Esophagus squamous epithelium (tissue), 5 donors: ENCODE measurements around the gene SLC38A5. TPM values are rescaled to one million over a fixed set of nuclear protein-coding genes. Genes with fewer than 3 reads are reported as not detected.
A peak's percentile ranks its signal among the peaks of the same experiment; 100 is the strongest.

ENCODE experiments used
- DNase-seq: peaks from one replicate; lab custom pipeline; 2025; lab: John Stamatoyannopoulos, UW
- H3K27ac ChIP-seq, 4 donors: fragments of 200-600 bp; sonication (generic); one replicate each; pipeline ENCODE4 v1.5.1; 2016 to 2019; ENCODE audit warnings: mild to moderate bottlenecking in 1 of 4
- H3K27me3 ChIP-seq, 4 donors: fragments of 200-600 bp; sonication (generic); 1 replicate in 3 of 4; 2 replicates in 1 of 4; pipeline versions ENCODE4 v1.5.1 to v1.6.0; 2017 to 2021; ENCODE audit warnings: antibody characterized with exemption in 1 of 4
- H3K36me3 ChIP-seq, 3 donors: fragments of 200-600 bp; sonication (generic); one replicate each; pipeline ENCODE4 v1.5.1; 2016 to 2019
- H3K4me1 ChIP-seq, 3 donors: fragments of 200-600 bp; sonication (generic); one replicate each; pipeline ENCODE4 v1.5.1; 2017 to 2019
- H3K4me3 ChIP-seq, 4 donors: fragments of 200-600 bp; sonication (generic); 1 replicate in 3 of 4; 2 replicates in 1 of 4; pipeline ENCODE4 v1.5.1; 2016 to 2019; ENCODE audit warnings: mild to moderate bottlenecking in 2 of 4, moderate library complexity in 1 of 4
- H3K9me3 ChIP-seq, 3 donors: fragments of 200-600 bp; sonication (generic); one replicate each; pipeline ENCODE4 v1.5.1; 2016 to 2019
- POLR2A ChIP-seq, 4 donors: fragments of 450-650 bp; IDR thresholded peaks; one replicate each; pipeline ENCODE4 v1.6.1; 2017; ENCODE audit warnings: antibody characterized with exemption in 4 of 4, mild to moderate bottlenecking in 4 of 4, moderate library complexity in 3 of 4
- WGBS, 2 donors: methylation state at CpG; one replicate each; pipeline ENCODE4 v1.1.5; 2018; 5-methylcytosine and 5-hydroxymethylcytosine counted together
- intact Hi-C: fragments of 100-400 bp; cut with DNase I; formaldehyde crosslinking; loops from one replicate; pipeline ENCODE4 v1.15.0; 2022
- total RNA-seq, 4 donors: library from RNA; depleted of rRNA; stranded (reverse); fragments of >200 nt; gene quantifications; one replicate each; pipeline ENCODE4 v1.1.0, GENCODE V29; 2016
- TF ChIP-seq, protein P1 (sequence below), 6 experiments: fragments of 450-650 bp in 4 of 6; fragments of 200-600 bp in 2 of 6; sonication (generic) in 2 of 6; IDR thresholded peaks; one replicate each; pipeline ENCODE4 v1.5.1; 2016 to 2019; ENCODE audit warnings: antibody characterized with exemption in 6 of 6, mild to moderate bottlenecking in 4 of 6, moderate library complexity in 4 of 6
- donor health status: DM: yes; HTN: yes; CAD: no.

The SLC38A5 gene
- total RNA-seq, 4 donors from 2014 or later: 9.6 to 25.4 (median 24.7) TPM

DNA sequence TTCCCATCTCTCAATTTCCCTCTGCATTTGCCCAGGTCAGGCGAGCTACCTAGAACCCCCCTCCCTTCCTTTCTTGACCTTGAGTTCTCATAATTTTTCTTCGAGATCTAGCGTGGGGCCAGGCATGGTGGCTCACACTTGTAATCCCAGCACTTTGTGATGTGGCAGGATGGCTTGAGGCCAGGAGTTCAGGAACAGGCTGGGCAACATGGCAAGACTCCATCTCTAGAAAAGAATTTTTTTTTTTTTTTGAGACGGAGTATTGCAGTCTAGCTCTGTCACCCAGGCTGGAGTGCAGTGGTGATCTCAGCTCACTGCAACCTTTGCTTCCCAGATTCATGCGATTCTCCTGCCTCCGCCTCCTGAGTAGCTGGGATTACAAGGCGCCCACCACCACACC, 34.2 kb upstream of the SLC38A5 start:
- Histone ChIP-seq H3K27ac (no peak overlapping the region), H3K9me3 (no peaks in the 10 kb centered on the region), H3K27me3 (no peaks in the 10 kb centered on the region), H3K4me1 (peaks cover 0 to 10% (median 4%) of the 10 kb centered on the region in 3 donors), H3K4me3 (no peak overlapping the region), H3K36me3 (no peaks in the 10 kb centered on the region)
- 43 to 68% methylated on average over 2 to 7 of the region's 7 CpGs for WGBS, 2 donors
- intact Hi-C loops: no loop called here
- TF ChIP-seq, protein P1, sequence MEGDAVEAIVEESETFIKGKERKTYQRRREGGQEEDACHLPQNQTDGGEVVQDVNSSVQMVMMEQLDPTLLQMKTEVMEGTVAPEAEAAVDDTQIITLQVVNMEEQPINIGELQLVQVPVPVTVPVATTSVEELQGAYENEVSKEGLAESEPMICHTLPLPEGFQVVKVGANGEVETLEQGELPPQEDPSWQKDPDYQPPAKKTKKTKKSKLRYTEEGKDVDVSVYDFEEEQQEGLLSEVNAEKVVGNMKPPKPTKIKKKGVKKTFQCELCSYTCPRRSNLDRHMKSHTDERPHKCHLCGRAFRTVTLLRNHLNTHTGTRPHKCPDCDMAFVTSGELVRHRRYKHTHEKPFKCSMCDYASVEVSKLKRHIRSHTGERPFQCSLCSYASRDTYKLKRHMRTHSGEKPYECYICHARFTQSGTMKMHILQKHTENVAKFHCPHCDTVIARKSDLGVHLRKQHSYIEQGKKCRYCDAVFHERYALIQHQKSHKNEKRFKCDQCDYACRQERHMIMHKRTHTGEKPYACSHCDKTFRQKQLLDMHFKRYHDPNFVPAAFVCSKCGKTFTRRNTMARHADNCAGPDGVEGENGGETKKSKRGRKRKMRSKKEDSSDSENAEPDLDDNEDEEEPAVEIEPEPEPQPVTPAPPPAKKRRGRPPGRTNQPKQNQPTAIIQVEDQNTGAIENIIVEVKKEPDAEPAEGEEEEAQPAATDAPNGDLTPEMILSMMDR (IDR thresholded peaks at IDR 0.05): no peak
- TF ChIP-seq POLR2A (IDR thresholded peaks at IDR 0.05): no peak
- DNase-seq: no peak

DNA sequence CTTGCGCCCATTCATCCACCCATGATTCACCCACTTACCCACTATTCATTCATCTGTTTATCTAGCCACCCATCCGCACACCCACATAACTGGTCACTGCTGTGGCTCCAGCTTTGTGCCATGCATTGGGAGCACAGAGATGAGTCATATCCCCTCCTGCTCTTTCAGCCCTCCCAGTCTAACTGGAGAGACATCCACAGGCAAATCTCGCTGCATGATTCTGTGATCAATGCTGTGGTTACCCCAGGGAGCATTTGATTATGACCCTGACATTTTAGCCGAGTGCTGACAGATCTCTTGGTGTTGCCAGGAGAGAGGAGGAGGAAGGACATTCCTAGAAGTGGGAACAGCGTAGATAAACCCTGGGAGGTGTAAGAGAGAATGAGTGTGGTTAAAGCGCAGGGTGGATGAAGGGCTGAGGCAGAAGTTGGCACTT, 28.3 kb upstream of the SLC38A5 start:
- H3K4me1 ChIP-seq: no peaks in the 10 kb centered on the region
- intact Hi-C loops: no loop called here
- no peaks in the 10 kb centered on the region for H3K27me3 ChIP-seq
- H3K9me3 ChIP-seq: no peaks in the 10 kb centered on the region
- H3K4me3 ChIP-seq: no peak overlapping the region
- no peak for DNase-seq
- WGBS, 2 donors: 60 to 66% methylated on average over 5 to 6 of the region's 6 CpGs
- no peak overlapping the region for H3K27ac ChIP-seq
- no peaks in the 10 kb centered on the region for H3K36me3 ChIP-seq
- TF ChIP-seq POLR2A (IDR thresholded peaks at IDR 0.05): no peak
- TF ChIP-seq, protein P1 (IDR thresholded peaks at IDR 0.05): no peak

DNA sequence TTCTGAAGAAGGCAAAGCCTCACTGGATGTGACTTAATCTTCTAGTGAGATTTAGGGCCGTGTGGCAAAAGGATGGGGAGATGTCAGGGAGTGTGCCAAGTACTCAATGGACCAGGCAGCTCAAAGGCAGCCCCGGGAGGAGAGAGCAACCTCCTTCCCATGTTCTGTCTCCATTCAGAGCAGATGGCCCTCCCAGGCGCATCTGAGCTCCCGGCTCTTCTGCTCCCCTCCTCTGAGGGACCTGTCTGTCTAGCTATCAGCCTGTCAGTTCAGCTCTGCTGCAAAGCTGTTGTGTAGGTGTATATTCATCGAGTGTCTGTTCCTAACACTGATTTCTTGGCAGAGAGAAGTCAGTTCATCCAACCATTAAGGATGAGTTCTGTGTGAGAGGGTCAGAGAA, 27.8 kb upstream of the SLC38A5 start:
- Histone ChIP-seq H3K27ac (no peak overlapping the region), H3K27me3 (no peaks in the 10 kb centered on the region), H3K4me3 (no peak overlapping the region), H3K9me3 (no peaks in the 10 kb centered on the region), H3K36me3 (no peaks in the 10 kb centered on the region), H3K4me1 (no peaks in the 10 kb centered on the region)
- no peak for DNase-seq
- TF ChIP-seq, protein P1 (IDR thresholded peaks at IDR 0.05): no peak
- TF ChIP-seq POLR2A (IDR thresholded peaks at IDR 0.05): no peak
- intact Hi-C loops: no loop called here
- WGBS, 2 donors: 63% methylated on average over 2 to 5 of the region's 5 CpGs

GRCh38 chrX:48496660-48497059, 26.6 kb upstream of the SLC38A5 start:
- peaks cover 0 to 9% (median 0%) of the 10 kb centered on the region in 3 donors for H3K4me1 ChIP-seq
- no peak overlapping the region for H3K4me3 ChIP-seq
- H3K27me3 ChIP-seq: no peaks in the 10 kb centered on the region
- WGBS, 2 donors: 71% methylated on average over 4 of the region's 4 CpGs; no CpG with 5 or more reads in 1 of the 2 donors
- no peak for DNase-seq
- intact Hi-C loops: no loop called here
- no peak overlapping the region for H3K27ac ChIP-seq
- H3K9me3 ChIP-seq: no peaks in the 10 kb centered on the region
- TF ChIP-seq, protein P1 (IDR thresholded peaks at IDR 0.05): no peak
- no peak for TF ChIP-seq POLR2A (IDR thresholded peaks at IDR 0.05)
- no peaks in the 10 kb centered on the region for H3K36me3 ChIP-seq

DNA sequence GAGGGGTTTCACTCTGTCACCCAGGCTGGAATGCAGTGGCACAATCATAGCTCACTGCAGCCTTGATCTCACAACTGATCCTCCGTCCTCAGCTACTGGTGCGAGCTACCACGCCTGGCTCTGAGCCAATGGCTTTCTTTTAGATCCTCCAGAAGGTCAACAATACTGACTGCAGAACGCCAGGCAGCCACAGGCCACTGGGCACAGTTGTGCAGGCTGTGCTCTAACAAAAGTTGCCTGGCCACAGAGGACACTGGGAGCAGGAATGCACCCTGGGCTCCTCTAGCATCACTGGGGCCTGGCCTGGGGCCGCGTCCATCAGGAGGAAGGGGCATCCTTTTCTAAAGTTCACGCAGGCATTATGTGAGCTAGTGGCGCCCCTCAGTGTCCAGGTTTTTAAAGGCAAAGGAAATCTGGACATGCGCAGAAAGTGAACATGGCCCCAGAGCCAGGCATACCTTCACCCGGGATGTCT, 23.9 kb upstream of the SLC38A5 start:
- Histone ChIP-seq H3K9me3 (no peaks in the 10 kb centered on the region), H3K27me3 (no peaks in the 10 kb centered on the region), H3K36me3 (no peaks in the 10 kb centered on the region), H3K4me1 (peaks cover 0 to 24% (median 0%) of the 10 kb centered on the region in 3 donors), H3K27ac (no peak overlapping the region), H3K4me3 (no peak overlapping the region)
- intact Hi-C loops: no loop called here
- no peak for TF ChIP-seq POLR2A (IDR thresholded peaks at IDR 0.05)
- TF ChIP-seq, protein P1 (IDR thresholded peaks at IDR 0.05): peak in 3 of 6 experiments; percentile 15 to 46 (median 30)
- 39% methylated on average over 8 of the region's 10 CpGs; no CpG with 5 or more reads in 1 of the 2 donors for WGBS, 2 donors
- no peak for DNase-seq
